OCI-LY1 (cell line): ENCODE results near the gene KLRK1.

Experiments
- CTCF ChIP-seq: fragments of 200-600 bp; sonication (generic), shearing (Covaris generic); IDR thresholded peaks from 2 replicates; pipeline ENCODE4 v1.5.1; 2017; ENCODE audit warnings: mild to moderate bottlenecking, antibody characterized with exemption, low read length, moderate library complexity, mixed read lengths
- EZH2 ChIP-seq: fragments of 200-600 bp; sonication (generic), shearing (Covaris generic); IDR thresholded peaks from 2 replicates; pipeline ENCODE4 v1.8.0; 2017; ENCODE audit warnings: borderline replicate concordance, mixed run types, mild to moderate bottlenecking, antibody characterized with exemption, low read length, moderate library complexity, mixed read lengths

GRCh38 chr12:10404798-10405197 lies 15.0 kb upstream of the KLRK1 start:
- TF ChIP-seq CTCF (no peak), EZH2 (no peak)
